Stimulated activated CD8-positive, alpha-beta memory T cell treated with anti-CD3 and anti-CD28 coated beads, Interleukin-4, amount 100 ng/mL, for 48 hours (primary cell): ENCODE data around the gene ARHGAP10.
A peak's percentile ranks its signal among the peaks of the same experiment; 100 is the strongest.

Experiments used
- DNase-seq: peaks from one replicate; pipeline ENCODE4 v3.0.0-alpha.2; 2020

The ARHGAP10 gene

GRCh38 chr4:147799986-147800555, 68.2 kb downstream of the ARHGAP10 start:
- peak; percentile 72 for DNase-seq

GRCh38 chr4:147801820-147802219, 69.9 kb downstream of the ARHGAP10 start:
- DNase-seq, result no peak

GRCh38 chr4:147802346-147802745, 70.5 kb downstream of the ARHGAP10 start:
- no peak for DNase-seq

DNA sequence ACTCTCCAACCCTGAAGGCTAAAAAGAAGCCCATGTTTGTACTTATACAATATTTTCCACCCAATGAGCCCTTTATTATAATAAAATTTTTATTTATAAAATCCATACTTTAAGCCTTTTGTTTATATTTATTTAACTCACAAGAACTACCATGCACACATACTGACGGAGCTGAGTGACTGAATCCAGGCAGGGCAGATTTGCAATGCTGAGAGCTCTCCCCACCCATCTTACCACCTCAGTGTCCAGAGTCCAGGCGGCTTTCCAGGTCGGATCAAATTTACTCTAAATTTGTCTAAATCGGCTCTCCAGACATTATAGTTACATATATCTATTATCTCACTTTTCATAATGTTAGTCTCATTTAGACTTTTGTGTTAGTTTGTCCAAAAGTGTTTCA, 74.1 kb downstream of the ARHGAP10 start:
- DNase-seq, result no peak

DNA sequence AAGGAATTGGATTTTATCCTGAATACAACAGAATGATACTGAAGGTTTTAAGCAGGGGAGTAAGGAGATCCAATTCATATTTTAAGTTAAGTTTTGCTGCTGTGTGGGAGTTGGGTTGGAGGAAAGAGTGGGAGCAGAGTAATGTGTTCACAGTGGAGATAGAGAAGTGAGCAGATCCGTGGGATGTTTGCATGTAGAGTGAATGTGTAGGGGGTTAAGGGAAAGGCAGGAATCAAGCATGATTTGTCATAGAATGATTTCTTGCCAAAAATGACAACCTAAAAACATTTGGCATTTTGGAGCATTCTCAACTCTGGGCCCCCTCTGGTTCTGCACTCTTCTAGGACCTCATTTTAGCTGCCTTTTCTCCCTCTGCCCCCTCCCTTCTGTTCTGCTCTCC, 76.6 kb downstream of the ARHGAP10 start:
- no peak for DNase-seq

GRCh38 chr4:147809211-147809610, 77.3 kb downstream of the ARHGAP10 start:
- DNase-seq, result no peak

DNA sequence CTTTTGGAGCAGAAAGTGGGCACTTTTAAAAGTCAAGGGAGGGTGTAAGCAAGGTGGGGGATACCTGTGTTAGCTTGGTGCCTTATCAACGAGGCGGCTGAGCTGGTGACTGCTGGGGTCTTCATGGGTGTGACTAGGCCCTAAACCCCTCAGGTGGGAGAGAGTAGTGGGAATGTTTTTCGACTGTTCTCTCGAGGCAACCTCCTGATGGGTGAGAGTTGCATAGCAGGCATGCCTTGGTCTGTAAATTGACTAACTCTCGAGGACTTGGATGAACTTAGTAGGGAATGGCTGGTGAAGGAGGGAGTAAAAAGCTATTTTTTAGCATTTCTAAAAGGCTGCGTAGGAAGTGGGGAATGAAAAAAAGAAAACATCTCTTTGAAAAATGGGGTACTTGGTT, 80.0 kb downstream of the ARHGAP10 start:
- DNase-seq, result no peak

GRCh38 chr4:147813109-147813773, 81.4 kb downstream of the ARHGAP10 start:
- DNase-seq, result no peak

GRCh38 chr4:147813973-147814372, 82.1 kb downstream of the ARHGAP10 start:
- DNase-seq, result no peak

DNA sequence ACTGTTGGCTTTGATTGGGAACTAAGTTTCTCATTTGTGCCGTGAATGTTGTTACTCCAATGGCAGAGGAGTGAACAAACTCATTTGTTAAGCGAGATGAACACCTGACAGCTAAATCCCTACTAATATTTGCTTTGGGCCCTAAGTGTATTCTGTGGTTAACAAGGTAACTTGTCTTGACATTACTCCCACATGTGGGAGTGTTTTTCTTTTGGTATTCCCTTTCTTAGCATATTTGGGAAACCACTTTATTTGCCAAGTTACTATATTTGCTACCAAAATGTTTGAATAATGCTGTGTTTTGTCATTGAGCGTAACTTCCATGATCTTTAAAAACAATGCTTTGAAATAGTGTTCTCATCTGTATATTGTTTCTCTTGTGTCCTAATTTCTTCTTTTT, 82.5 kb downstream of the ARHGAP10 start:
- no peak for DNase-seq

GRCh38 chr4:147815741-147816140, 83.9 kb downstream of the ARHGAP10 start:
- no peak for DNase-seq

DNA sequence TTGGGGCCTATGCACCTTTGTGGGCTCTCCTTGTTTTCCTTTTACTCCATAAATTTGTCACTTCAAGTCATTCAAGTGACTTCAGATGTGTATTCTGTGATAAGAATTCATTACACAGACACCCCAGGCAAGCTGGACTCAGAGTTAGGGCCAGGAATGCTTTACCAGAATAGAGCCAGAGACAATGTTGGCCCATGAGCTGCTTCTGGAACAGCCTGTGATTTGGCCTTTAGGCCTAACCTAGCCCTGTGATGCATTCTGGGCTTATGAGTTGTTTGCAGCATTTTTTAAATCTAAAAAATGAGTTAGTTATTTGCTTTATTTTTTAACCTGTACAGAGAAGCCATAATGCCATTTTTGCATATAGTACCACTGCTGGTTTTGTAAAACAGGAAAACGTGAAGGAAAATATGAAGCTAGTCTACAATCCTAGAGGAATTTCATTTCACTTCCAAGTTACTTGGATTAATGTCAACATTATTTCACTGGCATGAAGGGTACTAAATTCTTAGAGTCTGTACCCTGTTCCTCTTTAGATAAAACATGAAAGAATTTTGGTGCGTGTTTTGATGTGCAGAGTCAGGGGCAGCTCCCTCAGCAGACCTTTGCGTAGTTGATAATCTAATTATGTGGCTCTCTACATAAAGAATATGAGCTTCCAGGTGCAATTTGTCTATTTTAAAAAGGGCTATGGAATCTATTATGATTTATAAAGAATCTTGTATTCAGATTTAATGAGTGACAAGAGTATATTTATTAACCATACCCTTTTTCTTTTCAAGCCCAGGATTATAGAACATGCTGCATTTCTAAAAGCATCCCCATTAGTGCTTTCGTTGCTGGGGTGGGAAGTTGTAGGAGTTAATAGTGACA, 84.7 kb downstream of the ARHGAP10 start:
- DNase-seq, result no peak

DNA sequence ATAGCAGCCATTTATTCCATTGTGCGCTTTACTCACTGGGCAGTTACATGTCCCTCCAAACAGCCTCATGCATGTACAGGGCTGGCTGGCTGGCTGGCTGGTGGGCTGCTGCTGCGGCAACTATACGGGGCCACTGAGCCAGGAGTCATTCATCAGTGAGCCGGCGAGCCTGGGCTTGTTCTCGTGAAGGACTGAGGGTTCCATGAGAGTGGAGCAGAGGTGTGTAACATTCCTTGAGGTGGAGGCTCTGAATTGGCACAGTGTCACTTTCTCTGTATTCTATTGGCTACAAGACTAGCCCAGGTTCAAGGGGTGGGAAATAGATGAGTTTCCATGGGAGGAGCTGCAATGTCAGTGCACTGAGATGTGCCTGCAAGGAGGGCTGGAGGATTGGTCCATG, 89.1 kb downstream of the ARHGAP10 start:
- no peak for DNase-seq

DNA sequence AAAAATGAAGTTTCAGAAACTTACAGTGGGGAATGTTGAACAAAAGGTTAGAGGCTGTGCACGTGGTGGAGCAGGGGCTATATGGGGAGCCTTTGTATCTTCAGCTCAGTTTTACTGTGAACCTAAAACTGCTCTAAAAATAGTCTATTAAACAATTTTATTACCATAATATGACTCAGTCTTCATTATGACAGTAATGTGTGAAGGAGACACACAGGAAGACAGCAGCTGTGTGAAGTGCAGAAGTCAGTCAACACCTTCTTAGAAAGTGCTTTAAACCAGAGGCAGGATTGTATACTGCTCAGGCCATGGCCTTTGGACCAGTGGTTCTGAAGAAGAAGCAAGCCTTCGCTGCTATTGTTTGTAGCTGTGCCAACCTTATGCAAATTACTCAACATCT, 89.7 kb downstream of the ARHGAP10 start:
- DNase-seq, result no peak

GRCh38 chr4:147822128-147822527, 90.2 kb downstream of the ARHGAP10 start:
- DNase-seq, result no peak

- DNase-seq, result no peak
Observed at GRCh38 chr4:147823130-147823529, 91.2 kb downstream of the ARHGAP10 start.

DNA sequence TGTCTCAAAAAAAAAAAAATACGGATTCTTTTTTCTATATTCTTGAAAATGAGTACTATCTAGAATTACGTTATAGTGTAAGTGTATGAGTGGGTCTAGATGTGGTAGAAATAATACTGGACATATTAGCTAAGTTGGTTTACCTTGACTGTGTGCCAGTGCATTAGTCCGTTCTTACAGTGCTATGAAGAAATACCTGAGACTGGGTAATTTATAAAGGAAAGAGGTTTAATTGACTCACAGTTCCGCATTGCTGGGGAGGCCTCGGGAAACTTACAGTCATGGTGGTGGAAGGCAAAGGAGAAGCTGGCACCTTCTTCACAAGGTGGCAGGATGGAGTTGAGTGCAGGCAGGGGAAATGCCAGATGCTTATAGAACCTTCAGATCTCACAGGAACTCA, 92.4 kb downstream of the ARHGAP10 start:
- DNase-seq, result no peak

DNA sequence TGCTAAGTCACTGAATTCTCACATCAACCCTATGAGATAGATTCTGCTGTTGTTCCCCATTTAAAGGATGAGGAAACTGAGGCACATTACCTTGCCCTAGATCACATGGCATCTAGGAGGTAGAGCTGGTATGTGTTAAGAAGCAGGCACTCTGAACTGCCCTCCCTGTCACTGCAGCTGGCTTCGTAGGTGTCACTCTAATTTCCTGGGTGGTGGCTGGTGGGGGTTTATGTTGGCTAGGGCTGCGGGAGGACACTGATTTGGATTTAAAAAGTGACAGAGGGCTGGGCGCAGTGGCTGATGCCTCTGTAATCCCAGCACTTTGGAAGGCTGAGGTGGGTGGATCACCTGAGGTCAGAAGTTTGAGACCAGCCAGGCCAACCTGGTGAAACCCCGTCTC, 93.0 kb downstream of the ARHGAP10 start:
- no peak for DNase-seq

GRCh38 chr4:147825451-147826287, 93.8 kb downstream of the ARHGAP10 start:
- no peak for DNase-seq

GRCh38 chr4:147826288-147826646, 94.4 kb downstream of the ARHGAP10 start:
- no peak for DNase-seq

GRCh38 chr4:147828331-147828905, 96.5 kb downstream of the ARHGAP10 start:
- DNase-seq, result no peak

DNA sequence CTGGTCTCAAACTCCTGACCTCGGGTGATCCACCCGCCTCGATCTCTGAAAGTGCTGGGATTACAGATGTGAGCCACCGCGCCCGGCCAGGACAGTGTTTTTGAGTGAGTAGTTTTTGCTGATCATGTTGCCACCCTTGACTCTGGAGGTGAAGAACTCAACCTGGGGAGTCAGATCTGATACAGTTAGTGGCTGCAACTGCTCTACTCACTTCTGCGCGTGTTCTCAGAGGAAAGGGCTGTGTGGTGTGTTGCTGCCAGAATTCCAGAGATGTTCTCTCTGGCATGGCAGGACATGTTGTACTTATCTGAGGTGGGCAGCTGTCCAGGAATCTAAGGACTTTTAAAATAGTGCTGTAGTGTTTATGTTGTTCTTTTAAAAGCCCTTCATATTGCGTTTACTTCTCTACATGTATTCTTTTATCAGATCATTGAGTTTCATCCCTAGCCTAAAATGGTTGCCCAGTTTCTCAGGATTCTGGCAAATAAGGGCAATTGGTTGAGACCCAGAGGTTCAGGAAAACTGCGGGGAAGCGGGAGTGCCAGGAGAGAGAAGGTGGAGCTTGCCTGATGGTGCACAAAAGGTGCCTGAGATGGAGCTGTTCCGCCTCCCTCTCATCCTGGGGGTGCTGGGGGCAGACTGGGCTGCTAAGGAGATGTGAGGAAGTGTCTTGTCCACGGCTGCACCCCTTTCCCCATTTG, 97.7 kb downstream of the ARHGAP10 start:
- DNase-seq, result no peak
